ENCODE results near the gene REPS1.

DNA sequence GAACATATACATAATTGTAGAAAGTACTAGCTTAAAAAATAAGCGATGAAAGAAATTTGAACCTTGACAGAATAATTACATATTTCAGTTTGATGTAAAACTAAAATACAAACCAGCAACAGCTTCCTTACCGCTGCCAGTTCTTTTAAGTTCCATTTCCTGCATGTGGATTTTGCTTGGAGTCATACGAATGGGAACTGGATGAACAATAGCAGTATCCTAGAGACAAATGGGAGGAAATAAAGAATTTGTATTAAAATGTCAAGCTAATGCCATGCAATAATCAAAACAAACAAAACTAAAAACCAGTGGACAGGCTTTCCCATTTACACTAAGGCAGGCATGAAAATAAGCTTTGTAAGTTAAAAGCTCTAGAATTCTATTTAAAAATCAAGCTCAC, 67.1 kb downstream of the REPS1 start:
- TF ChIP-seq GATA2 (IDR thresholded peaks at IDR 0.05; ENCODE audit: low read depth, low read length), result no peak
- TF ChIP-seq GATA3 (IDR thresholded peaks at IDR 0.05; ENCODE audit: low read depth, low read length), result no peak

Data from SH-SY5Y (cell line).